ENCODE measurements around the gene GYS1. TPM values are rescaled to one million over a fixed set of nuclear protein-coding genes. Genes with fewer than 3 reads are reported as not detected.

Gene GYS1
- total RNA-seq, 1 donor: 44.5 TPM

DNA sequence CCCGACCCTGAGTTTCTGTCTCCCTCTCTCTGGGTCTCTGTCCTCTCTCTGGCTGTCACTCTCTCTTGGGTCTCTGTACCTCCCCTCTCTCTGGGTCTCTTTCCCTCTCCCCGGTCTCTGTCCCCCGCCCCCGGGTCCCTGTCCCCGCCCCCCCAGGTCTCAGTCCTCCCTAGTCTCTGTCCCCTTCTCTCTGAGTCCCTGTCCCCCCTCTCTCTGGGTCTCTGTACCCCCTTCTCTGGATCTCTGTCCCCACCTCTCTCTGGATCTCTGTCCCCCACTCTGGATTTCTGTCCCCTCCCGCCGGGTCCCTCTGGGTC, 30.3 kb downstream of the GYS1 start:
- Histone ChIP-seq H4K20me1 (ENCODE audit: insufficient read depth, low read length) (peaks cover 24% of the 10 kb centered on the region), H3K27ac (ENCODE audit: low read depth, low read length) (no peak overlapping the region), H2AFZ (ENCODE audit: low read length) (no peak overlapping the region), H3K4me3 (ENCODE audit: insufficient read depth, low read length) (no peak overlapping the region), H3K4me2 (ENCODE audit: insufficient read depth, low read length) (no peak overlapping the region), H3K4me1 (ENCODE audit: insufficient read depth, low read length) (peaks cover 33% of the 10 kb centered on the region), H3K27me3 (ENCODE audit: insufficient read depth, low read length) (no peaks in the 10 kb centered on the region), H3K9me3 (ENCODE audit: low read depth, low read length) (no peaks in the 10 kb centered on the region), H3K79me2 (ENCODE audit: insufficient read depth, low read length) (peaks cover 22% of the 10 kb centered on the region), H3K36me3 (ENCODE audit: insufficient read depth, low read length) (peaks cover 26% of the 10 kb centered on the region)
- DNase-seq (ENCODE audit: insufficient read length, low spot score, missing footprints): peak; percentile 80
- TF ChIP-seq, protein P1, sequence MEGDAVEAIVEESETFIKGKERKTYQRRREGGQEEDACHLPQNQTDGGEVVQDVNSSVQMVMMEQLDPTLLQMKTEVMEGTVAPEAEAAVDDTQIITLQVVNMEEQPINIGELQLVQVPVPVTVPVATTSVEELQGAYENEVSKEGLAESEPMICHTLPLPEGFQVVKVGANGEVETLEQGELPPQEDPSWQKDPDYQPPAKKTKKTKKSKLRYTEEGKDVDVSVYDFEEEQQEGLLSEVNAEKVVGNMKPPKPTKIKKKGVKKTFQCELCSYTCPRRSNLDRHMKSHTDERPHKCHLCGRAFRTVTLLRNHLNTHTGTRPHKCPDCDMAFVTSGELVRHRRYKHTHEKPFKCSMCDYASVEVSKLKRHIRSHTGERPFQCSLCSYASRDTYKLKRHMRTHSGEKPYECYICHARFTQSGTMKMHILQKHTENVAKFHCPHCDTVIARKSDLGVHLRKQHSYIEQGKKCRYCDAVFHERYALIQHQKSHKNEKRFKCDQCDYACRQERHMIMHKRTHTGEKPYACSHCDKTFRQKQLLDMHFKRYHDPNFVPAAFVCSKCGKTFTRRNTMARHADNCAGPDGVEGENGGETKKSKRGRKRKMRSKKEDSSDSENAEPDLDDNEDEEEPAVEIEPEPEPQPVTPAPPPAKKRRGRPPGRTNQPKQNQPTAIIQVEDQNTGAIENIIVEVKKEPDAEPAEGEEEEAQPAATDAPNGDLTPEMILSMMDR (IDR thresholded peaks at IDR 0.05; ENCODE audit: extremely low read depth, low read depth, low read length): no peak

DNA sequence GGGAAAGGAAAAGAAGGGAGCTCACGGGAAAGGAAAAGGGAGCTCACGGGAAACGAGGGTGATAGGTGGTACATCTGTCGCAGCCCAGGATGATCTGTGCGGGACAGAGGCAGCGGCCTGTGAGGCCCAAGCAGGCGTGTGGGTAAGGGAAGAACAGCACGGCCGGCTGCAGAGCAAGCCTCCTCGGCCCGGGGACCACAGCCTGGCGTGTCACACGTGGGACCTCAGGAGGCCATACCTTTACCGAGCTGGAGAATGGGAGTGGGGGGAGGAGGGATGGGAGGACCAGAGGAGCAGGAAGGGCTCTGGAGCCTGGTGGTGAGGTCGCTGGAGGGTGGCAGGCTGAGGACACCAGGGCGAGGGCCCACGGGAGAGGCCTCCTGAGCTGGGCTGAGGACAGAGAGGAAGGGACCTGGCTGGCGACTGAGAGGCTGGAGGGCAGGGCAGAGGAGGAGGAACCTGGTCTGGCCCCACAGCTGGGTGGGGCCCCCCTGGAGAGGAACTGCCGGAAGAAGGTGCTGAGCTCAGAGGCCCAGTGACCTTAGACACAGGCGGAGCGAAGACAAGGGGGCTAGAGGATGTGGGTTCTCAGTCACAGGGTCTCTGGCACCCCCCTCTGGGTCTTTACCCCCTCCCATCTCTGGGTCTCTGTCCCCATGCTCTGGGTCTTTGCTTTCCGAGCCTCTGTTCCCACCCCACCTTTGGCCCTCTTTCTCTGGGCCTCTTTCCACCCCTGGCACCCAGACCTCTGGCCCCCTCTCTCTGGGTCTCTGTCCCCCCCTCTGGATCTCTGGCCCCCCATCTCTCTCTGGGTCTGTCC, 30.9 kb downstream of the GYS1 start:
- no peak overlapping the region for H3K4me2 ChIP-seq (ENCODE audit: insufficient read depth, low read length)
- H3K4me1 ChIP-seq (ENCODE audit: insufficient read depth, low read length): peaks cover 29% of the 10 kb centered on the region
- H3K79me2 ChIP-seq (ENCODE audit: insufficient read depth, low read length): peaks cover 26% of the 10 kb centered on the region
- no peak overlapping the region for H3K27ac ChIP-seq (ENCODE audit: low read depth, low read length)
- H3K27me3 ChIP-seq (ENCODE audit: insufficient read depth, low read length): no peaks in the 10 kb centered on the region
- H4K20me1 ChIP-seq (ENCODE audit: insufficient read depth, low read length): peaks cover 18% of the 10 kb centered on the region
- no peak overlapping the region for H2AFZ ChIP-seq (ENCODE audit: low read length)
- H3K4me3 ChIP-seq (ENCODE audit: insufficient read depth, low read length): no peak overlapping the region
- peaks cover 30% of the 10 kb centered on the region for H3K36me3 ChIP-seq (ENCODE audit: insufficient read depth, low read length)
- DNase-seq (ENCODE audit: insufficient read length, low spot score, missing footprints): peak; percentile 80
- H3K9me3 ChIP-seq (ENCODE audit: low read depth, low read length): no peaks in the 10 kb centered on the region
- TF ChIP-seq, protein P1 (IDR thresholded peaks at IDR 0.05; ENCODE audit: extremely low read depth, low read depth, low read length): no peak

DNA sequence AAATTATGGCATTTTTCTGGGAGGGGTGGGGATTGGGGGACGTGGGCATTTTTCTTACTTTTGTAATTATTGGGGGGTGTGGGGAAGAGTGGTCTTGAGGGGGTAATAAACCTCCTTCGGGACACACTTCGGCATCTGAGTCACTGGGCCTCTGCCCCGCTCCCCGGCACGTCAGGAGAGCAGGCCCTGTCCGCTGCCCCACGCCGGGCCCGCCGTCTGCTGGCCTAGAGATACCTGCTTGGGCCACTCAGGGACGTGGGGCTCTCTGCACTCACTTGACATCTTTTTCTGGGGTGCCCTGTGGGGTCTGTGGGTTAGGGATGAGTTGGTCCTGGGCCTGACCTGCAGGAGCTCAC, 31.5 kb downstream of the GYS1 start:
- H3K27ac ChIP-seq (ENCODE audit: low read depth, low read length): no peak overlapping the region

DNA sequence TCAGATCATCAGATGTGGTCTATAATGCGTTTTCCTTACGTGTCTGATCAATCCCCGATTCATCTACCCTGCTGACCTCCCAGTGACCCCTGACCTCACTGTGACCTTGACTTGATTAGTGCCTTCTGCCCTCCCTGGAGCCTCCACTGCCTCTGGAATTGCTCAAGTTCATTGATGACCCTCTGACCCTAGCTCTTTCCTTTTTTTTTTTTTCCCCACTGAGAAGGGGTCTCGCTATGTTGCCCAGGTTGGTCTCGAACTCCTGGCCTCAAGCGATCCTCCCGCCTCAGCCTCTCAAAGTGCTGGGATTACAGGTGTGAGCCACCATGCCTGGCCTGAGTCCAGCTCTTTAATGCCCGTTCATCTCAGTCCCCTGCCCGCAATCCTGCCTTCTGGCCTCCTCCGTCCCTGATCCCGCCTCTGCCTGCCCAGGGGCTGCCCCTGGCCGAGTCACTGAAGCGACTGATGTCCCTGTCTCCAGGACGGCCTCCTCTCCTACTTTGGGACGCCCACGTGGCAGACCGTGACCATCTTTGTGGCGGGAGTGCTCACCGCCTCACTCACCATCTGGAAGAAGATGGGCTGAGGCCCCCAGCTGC, 32.0 kb downstream of the GYS1 start:
- Histone ChIP-seq H3K27me3 (ENCODE audit: insufficient read depth, low read length) (no peaks in the 10 kb centered on the region), H3K9me3 (ENCODE audit: low read depth, low read length) (no peaks in the 10 kb centered on the region), H3K4me1 (ENCODE audit: insufficient read depth, low read length) (peaks cover 22% of the 10 kb centered on the region), H3K36me3 (ENCODE audit: insufficient read depth, low read length) (peaks cover 26% of the 10 kb centered on the region), H3K4me3 (ENCODE audit: insufficient read depth, low read length) (no peak overlapping the region), H4K20me1 (ENCODE audit: insufficient read depth, low read length) (peaks cover 8% of the 10 kb centered on the region), H2AFZ (ENCODE audit: low read length) (no peak overlapping the region), H3K4me2 (ENCODE audit: insufficient read depth, low read length) (no peak overlapping the region), H3K27ac (ENCODE audit: low read depth, low read length) (no peak overlapping the region), H3K79me2 (ENCODE audit: insufficient read depth, low read length) (peaks cover 23% of the 10 kb centered on the region)
- DNase-seq (ENCODE audit: insufficient read length, low spot score, missing footprints): peak; percentile 61
- TF ChIP-seq, protein P1 (IDR thresholded peaks at IDR 0.05; ENCODE audit: extremely low read depth, low read depth, low read length): no peak

More for the DNA sequence above, 31.5 kb downstream of the GYS1 start:
- Histone ChIP-seq H3K4me2 (ENCODE audit: insufficient read depth, low read length) (no peak overlapping the region), H4K20me1 (ENCODE audit: insufficient read depth, low read length) (peaks cover 13% of the 10 kb centered on the region), H3K9me3 (ENCODE audit: low read depth, low read length) (no peaks in the 10 kb centered on the region), H3K4me1 (ENCODE audit: insufficient read depth, low read length) (peaks cover 23% of the 10 kb centered on the region), H3K4me3 (ENCODE audit: insufficient read depth, low read length) (no peak overlapping the region), H3K36me3 (ENCODE audit: insufficient read depth, low read length) (peaks cover 27% of the 10 kb centered on the region), H3K27me3 (ENCODE audit: insufficient read depth, low read length) (no peaks in the 10 kb centered on the region), H2AFZ (ENCODE audit: low read length) (no peak overlapping the region), H3K79me2 (ENCODE audit: insufficient read depth, low read length) (peaks cover 25% of the 10 kb centered on the region)
- peak; percentile 36 for DNase-seq (ENCODE audit: insufficient read length, low spot score, missing footprints)
- TF ChIP-seq, protein P1 (IDR thresholded peaks at IDR 0.05; ENCODE audit: extremely low read depth, low read depth, low read length): no peak
